ENCODE results near the gene SPATA20.

DNA sequence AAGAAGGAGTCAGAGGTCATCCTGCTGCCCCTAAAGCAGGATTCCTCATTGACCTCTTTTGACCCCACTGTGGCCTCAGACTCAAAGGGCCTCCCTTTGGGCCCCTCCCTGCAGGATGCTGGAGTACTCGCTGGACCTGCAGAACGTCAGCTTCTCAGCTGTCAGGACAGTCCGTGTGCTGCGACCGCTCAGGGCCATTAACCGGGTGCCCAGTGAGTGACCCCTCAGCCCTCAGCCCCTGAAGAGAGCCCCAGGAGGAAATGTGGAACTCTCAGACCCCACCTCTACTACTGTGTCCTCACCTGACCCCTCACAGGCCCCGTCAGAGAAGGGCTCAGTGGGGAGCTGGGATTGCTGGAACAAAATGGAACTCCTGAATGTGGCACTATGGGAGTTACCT, 22.6 kb downstream of the SPATA20 start:
- TF ChIP-seq CREM (CRISPR knock-in tag; IDR thresholded peaks at IDR 0.05) (no peak), TEAD1 (CRISPR knock-in tag; IDR thresholded peaks at IDR 0.05) (no peak), ETV6 (CRISPR knock-in tag; IDR thresholded peaks at IDR 0.05) (no peak), SOX15 (CRISPR knock-in tag; IDR thresholded peaks at IDR 0.05) (no peak)
- TF ChIP-seq, protein P1, sequence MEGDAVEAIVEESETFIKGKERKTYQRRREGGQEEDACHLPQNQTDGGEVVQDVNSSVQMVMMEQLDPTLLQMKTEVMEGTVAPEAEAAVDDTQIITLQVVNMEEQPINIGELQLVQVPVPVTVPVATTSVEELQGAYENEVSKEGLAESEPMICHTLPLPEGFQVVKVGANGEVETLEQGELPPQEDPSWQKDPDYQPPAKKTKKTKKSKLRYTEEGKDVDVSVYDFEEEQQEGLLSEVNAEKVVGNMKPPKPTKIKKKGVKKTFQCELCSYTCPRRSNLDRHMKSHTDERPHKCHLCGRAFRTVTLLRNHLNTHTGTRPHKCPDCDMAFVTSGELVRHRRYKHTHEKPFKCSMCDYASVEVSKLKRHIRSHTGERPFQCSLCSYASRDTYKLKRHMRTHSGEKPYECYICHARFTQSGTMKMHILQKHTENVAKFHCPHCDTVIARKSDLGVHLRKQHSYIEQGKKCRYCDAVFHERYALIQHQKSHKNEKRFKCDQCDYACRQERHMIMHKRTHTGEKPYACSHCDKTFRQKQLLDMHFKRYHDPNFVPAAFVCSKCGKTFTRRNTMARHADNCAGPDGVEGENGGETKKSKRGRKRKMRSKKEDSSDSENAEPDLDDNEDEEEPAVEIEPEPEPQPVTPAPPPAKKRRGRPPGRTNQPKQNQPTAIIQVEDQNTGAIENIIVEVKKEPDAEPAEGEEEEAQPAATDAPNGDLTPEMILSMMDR (IDR thresholded peaks at IDR 0.05): no peak
